NCI-H1092 treated with DMSO at 0.1 percent for 48 hours (cell line): ENCODE data around the gene WDCP.
"Not testable (repeated sequence)": the region's sequence is repeated elsewhere in the genome, so short reads cannot be mapped to it uniquely, and the experiment has no call there.

ENCODE experiments used
- DNase-seq: peaks from one replicate; lab custom pipeline; 2025; lab: John Stamatoyannopoulos, UW

The WDCP gene

DNA sequence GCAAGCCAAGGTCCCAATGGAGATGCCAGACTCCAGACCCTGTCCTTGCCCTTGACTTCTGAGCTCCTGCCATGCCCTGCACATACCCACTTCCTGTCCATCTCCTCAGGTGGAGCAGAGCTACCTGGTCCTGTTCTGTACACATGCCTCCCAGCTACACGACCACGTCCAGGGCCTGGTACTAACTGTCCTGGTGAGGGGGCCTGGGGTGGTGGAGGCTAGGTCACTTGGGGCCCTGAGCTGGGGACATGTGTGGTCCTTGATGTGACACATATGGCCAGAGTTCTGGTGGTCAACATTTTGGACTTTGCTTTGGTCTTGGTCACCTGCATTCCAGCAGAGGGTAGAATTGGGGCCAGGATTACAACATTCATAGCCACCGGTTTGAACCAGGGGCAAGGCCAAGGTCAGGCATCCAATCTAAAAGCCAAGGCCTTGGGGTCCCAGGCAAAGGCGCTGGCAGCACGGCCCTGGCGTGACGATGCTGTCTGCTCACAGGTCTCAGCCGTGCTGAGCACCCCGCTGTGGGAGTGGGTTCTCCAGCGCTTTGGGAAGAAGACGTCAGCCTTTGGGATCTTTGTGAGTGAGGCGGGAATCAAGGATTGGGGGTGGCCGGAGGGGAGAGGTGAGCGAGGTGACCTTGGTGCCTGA, 24.7 kb downstream of the WDCP start:
- DNase-seq = no peak

GRCh38 chr2:24021122-24021998, 25.8 kb downstream of the WDCP start:
- no peak for DNase-seq

DNA sequence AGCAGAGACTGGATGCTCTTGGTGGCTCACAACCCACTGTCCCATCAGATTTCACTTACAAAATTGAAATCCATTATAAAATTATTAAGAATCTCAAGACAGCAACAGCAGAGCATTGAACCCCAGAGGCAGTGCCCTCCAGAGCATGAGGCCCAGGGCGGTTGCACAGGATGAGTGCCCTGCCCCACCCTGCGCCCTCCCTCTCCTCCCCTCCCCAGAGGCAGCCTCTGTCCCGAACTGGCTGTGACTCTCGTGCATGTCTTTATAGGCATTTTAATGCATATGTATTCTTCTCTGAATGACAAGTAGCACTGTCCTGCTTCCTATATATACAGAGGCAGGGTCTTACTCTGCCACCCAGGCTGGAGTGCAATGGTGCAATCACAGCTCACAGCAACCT, 26.9 kb downstream of the WDCP start:
- no peak for DNase-seq

- no peak for DNase-seq
These were observed 27.5 kb downstream of the WDCP start for GRCh38 chr2:24019729-24020128.

DNA sequence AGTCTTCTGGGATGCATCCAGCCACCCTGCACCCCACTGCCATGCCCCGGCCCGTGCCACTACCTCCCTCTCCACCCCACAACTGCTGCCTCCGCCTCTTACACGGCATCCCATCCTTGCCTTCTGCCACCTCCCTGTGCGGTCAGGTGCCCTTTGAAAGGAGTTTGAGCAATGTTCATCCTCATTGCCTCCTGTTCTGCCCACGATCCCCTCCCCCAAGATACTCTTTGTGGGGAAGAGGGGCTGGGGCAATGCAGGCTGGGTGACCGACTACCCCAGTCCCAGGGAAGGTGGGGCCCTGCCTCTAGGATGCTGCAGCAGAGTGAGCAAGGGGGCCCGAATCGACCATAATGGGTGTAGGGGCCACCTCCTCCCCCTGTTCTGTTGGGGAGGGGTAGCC, 28.9 kb downstream of the WDCP start:
- DNase-seq = no peak

DNA sequence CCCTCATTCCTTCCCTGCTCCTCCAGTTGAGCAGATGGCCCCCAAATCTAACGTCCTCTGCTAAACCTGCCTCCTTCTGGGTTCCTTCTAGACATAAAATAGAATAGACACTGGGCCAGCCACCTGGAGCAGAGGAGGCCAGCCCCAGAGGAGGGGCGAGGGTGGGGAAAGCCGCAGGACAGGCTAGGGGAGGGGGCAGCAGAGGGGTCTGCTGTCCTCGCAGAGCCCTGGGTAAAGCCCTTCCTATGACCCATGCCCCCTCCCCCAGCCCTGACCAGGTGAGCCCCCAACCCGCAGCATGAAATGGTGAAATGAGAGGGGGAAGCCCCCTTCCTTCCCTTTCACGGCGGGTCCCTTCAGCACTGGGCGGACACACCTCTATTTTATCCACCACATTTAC, 29.5 kb downstream of the WDCP start:
- no peak for DNase-seq

DNA sequence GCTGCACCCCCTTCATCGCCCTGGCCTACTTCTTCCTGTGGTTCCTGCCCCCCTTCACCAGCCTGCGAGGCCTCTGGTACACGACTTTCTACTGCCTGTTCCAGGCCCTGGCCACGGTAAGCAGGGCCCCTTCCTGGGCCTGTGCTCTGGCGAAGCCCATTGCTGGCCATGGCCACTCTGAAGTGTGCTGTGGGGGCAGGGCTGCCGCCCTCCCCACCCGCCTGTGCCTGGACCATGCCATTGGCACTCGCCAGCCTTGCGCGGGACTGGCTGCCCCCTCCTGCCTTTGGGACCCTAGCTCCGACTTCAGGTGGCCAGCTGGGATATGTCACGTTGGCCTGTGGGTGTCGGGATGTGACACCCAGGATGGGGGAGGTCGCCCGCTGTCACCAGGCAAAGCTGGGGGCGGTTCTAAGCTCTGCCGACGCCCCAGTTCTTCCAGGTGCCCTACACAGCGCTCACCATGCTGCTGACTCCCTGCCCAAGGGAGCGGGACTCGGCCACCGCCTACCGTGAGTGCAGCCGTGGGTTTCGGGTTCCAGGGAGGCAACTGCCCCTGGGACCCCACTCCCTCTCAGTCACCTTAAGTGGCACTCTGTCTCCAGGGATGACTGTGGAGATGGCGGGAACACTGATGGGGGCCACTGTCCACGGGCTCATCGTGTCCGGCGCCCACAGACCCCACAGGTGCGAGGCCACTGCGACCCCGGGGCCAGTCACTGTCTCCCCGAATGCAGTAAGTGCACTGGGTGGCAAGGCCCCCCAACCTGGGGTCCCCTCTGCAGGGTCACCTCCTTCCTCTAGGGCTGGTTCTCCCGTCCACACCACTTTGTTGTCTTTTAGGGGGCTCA, 30.1 kb downstream of the WDCP start:
- no peak for DNase-seq

DNA sequence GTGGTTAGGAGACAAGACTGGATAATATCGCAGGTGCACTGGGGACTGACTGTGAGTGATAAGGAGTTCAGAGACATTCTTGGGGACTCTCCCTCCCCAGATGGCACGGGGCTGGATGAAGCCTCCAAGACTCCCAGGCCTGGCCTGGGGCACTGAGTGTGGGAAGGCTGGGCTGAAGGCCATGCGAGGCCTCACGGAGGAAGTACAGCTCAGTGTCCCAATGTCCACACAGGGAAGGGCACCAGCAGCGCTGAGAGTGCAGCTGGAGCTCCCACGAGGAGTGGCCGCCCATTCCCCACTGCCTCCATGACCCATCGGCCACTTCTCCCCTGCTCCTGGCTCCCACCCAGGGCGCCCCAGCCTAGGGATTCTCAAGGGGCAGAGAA, 30.8 kb downstream of the WDCP start:
- no peak for DNase-seq

- DNase-seq = no peak
These were observed 31.4 kb downstream of the WDCP start for GRCh38 chr2:24015562-24016375.

GRCh38 chr2:24014902-24015301, 32.3 kb downstream of the WDCP start:
- not testable (repeated sequence) for DNase-seq

DNA sequence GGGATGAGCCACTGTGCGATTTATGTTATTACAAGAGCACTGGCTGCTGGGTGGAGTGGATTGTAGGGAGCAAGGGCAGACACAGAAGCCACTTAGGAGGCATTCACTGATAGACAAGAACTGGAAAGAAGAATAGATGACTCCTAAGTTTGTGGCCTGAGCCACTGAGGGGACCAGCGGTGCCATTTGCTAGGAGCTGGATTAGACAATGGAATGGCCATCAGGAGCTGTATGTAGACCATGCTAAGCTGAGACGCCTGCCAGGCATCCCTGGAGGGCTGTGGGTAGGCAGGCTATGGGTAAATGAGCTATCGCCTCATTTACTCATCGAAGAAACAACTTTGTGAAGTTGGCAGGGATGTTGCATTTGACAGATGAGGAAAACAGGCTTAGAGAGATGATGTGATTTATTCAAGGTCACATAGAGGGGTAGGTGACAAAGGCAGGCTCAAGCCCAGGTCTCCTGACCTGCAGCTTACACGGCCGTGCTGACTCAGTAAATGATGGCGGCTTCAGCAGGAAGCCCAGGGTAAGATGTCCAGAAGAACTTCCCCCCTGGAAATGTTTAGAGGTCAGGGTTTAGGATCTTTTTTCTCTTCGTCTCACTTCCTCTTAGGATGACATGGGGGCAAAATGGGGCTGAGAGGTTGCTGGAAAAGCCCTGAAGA, 34.5 kb downstream of the WDCP start:
- no peak for DNase-seq

DNA sequence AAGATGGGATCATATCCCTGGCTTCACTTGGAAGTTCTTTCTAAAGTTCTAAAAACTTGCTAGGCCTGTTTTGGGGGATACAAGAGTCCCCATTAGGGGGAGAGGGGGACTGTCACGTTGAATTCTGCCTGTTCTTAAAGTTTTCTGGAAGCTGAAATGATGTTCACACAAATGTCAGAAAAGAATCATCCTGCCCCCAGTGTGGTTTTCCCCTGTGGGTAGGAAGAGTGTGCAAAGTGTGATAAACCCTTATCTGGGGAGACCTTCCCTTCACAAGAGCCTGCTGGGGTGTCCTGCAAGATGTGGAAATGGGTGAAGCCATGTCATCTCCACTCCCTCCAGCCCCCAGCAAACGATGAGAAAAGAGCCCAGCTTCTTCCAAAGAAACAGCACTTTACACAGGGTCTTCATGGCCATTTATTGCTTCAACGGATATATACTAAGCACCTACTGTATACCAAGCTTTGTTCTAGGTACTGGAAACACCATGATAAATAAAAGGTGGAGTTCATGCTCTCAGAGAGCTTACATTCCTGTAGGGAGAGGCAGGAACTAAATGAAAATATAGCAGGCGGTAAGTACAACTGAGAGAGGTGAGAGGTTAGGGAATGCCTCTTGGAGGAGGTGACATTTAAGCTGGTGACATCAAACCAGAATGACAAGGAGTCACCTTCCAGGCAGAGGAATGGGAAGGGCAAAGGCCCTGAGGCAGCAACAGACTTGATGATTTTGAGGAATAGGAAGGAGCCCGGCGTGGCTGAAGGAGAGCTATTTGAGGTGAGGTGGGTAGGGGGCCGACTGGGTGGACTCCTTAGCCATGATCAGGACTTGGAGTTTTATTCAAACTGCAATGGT, 35.7 kb downstream of the WDCP start:
- no peak for DNase-seq

DNA sequence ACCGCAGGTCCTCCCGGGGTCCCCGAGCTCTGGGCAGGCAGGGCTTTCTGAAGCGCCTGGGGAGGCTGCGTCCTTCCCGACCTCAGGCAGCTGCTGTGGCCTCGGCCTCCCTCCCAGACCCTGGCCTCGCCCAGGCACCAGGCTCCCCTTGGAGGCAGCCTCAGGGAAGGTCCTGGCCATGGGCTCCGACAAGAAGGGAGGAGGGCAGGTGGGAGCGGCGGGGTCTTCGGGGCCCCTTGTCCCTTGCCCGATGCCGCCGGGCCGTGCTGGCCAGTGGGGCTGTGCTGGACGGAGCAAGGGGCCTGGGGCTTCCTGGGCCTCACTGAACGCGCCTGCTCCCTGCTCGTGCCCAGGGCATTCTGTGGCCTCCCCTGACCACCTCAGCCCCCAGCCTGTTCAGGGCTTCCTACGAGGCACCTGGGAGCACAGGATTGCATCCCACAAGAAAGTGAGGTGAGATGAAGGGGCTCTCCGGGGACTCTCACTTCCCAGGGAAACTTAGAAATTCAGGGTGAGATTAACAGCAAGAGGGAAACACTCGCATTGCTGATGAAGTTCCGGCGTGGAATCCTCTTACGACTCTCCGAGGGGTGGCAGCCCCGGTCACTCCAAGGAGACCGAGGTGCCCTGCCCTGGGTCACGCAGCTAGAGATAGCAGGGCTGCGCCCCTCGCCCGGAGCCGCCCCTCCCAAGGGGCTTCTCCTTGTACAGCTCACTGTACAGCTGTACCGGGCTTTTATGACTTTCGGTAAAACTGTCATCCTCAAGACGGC, 36.5 kb downstream of the WDCP start:
- no peak for DNase-seq

DNA sequence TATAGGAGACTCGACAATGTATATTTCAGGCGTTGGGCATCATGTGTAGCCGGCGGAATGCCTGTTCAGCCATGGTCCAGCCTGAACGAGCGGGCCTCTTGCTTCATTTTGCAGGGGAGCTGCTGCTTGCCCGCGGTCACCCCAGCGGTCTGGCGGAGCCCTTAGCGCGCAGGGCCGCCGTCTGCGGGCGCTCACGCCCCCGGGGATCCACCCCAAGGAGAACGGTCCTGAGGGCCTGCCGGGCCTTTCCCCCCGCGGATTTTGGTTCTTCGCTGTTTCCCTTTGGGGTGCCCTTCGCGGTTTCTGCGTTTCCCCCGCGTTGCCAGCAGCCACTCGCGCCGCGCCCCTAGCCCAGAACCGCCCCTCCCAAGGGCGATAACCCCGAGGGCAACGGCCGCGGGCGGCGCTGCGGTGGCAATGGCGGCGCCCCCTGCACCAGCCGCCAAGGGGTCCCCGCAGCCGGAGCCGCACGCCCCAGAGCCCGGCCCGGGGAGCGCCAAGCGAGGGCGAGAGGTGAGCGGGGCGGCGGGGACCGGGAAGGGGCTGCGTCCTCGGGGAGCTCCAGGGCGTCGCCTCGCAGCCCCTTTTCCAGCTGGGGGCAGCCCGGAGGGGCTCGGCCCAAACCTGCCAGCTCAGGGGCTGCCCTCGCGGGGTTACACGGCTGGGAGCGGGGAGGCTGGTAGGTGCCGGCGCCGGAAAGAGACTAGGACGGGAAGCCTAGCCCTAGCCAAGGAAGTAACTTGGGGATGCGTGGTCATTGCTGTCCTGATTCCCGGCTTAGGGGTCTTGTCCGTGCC, 37.3 kb downstream of the WDCP start, which contains the start of gene MFSD2B:
Gene MFSD2B, plus strand, starts transcription at position 406 of the 797 bp plus-strand sequence. Its CDS starts 12 bp downstream, at position 418.
- DNase-seq = no peak

DNA sequence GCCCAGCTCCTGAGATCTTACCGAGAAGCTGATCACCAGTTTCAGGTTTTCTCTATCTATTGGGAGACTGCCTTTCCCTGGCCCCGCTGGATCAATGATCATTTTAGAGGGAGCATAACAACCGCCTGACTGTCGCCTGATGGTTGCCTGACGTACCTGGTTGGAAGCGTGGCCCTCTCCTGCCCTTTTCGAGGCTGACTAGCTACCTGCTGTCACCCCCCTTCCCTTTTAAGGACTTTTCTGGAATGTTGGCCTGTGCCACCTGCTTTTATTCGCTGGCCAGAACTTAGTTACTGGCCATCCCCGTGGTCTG, 37.9 kb downstream of the WDCP start:
- no peak for DNase-seq

GRCh38 chr2:24008672-24009366, 38.4 kb downstream of the WDCP start:
- DNase-seq = no peak

- no peak for DNase-seq
These were observed 39.5 kb downstream of the WDCP start for GRCh38 chr2:24007693-24008092.

DNA sequence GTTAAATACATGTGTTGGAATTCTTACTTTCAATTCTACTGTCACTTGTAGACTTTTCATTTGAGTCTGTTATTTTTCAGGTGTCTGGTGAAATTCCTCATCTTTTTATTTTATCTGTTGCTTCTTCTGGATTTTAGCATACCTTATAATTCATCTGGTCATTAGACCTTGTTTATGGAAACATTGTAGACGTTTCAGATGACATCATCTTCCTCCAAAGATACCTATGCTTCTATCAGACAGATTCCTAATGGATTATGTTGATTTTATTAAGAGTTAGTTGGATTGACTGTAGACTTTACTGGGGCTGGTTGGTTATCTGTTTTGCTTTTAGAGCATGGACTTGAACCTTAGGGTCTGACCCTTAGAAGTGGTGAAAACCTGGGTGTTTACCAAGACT, 52.6 kb downstream of the WDCP start:
- DNase-seq = no peak
